Articular chondrocyte of knee joint (primary cell): ENCODE data around the gene NAXD. TPM values are rescaled to one million over a fixed set of nuclear protein-coding genes. Genes with fewer than 3 reads are reported as not detected.

Experiments
- total RNA-seq: library from RNA; depleted of rRNA; stranded (reverse); fragments of >200 nt; gene quantifications from 2 replicates; pipeline ENCODE4 v1.2.3, GENCODE V29; 2012

NAXD gene
- total RNA-seq: 13.3 and 14.6 TPM in 2 replicates

GRCh38 chr13:110615322-110616102 lies at the start of gene NAXD:
Gene NAXD (plus strand): TSS chr13:110615545. CDS start chr13:110615602, 57 bp downstream.

Other genes with a start within 250 kb of the NAXD start
- gene RAB20, start 53.8 kb upstream of the NAXD start, total RNA-seq: 2.3 and 4.3 TPM in 2 replicates
- 99.8 and 122 TPM in 2 replicates for gene CARS2, start 90.6 kb downstream of the NAXD start, total RNA-seq
- gene ING1, start 98.2 kb downstream of the NAXD start, total RNA-seq: 6.6 and 6.9 TPM in 2 replicates